GM03348 (cell line): ENCODE results near the gene CLECL1.
"Not testable (repeated sequence)": the region's sequence is repeated elsewhere in the genome, so short reads cannot be mapped to it uniquely, and the experiment has no call there.

Source experiments
- DNase-seq: peaks from one replicate; pipeline ENCODE4 v3.0.0; 2012; ENCODE audit warnings: low spot score

CLECL1 gene

DNA sequence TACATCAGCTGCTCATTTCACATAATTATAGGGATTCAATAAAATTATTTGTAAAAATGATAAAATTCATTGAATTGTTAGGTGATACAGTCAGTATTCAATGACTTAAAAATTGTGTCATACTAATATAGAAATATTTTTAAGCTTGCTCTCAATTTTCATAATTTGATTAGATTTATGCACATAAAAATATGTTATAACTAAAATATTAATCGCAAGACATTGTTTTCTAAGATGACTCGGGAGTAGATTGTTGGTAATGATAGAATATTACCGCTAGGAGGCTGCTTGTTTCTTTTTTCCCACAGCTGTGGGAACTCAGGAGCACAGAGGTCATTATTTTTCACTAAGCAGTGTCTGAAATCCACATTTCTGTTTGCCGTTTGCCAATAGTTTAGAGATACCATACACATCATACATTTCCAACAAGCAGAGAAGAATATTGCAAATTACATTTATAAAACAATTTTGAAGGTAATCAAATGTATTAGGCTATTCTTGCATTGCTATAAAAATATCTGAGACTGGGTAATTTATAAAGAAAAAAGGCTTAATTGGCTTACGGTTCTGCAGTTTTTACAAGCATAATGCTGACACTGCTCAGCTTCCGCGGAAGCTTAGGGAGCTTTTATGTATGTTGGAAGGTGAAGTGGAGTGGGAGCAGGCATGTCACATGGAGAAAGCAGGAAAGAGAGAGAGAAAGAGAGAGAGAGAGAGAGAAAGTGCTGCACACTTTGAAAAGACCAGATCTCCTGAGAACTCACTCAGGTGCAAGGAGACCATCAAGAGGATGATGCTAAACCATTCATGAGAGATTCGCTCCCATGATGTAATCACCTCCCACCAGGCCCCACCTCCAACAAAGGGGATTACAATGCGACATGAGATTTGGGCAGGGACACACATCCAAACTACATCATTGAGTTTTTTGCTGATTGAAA lies 18.6 kb upstream of the CLECL1 start:
- peak; percentile 54 for DNase-seq

DNA sequence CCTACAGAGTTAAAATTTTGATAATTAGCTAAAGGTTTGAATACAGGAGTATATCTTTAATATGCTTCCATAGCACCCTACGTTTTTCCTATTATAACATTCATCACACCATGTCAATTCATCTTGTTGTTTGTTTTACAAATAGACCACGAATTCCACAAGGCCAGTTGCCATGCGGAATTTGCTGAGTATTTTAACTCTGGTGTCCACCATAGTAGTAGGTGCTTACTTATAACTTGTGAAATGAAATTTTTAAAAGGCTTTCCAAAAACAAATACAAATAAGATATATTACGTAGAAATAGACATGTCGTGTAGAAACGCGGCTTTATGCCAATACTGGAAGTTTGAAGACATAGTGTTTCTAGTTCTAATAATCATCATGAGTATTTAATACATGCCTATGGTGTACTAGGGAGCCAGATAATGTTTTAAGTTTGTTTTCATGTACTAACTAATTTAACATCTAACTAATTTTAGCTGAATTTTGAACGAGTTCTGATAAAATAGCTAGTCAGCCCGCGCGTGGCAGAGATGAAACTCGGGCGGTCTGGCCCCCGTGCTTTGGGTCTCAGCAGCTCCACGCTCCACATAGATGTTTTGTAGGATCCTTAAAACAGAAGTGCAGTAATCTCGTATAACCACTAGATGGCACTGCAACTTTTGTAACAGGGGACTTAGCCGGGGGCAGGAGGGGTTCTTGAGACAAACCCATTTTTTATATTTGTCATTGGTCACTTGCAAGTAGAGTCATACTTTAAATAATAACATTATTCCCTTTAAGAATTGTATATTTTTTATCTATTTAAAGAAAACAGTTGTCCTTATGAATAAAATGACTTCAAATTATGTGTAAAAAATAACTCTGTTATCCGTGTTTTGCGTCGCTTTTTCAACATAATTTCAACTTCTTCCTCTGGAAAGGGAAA lies 17.6 kb upstream of the CLECL1 start:
- peak; percentile 70 for DNase-seq

DNA sequence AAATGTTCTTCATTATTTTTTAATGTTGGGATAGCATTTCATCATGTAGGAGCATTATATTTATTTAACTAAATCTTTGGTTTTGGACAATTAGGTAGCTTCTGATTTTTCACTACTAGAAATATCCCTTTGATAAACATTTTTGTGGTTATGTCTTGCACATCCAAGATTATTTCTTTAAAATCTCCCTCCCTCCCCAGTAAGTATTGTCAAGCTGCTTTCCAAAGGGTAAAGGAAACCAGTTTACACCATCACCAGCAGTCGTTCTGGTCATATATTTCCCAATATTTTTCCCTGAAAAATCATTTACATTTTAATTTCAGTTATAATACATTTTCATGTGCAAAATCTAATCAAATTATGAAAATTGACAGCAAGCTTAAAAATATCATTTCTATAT lies 16.7 kb upstream of the CLECL1 start:
- no peak for DNase-seq

DNA sequence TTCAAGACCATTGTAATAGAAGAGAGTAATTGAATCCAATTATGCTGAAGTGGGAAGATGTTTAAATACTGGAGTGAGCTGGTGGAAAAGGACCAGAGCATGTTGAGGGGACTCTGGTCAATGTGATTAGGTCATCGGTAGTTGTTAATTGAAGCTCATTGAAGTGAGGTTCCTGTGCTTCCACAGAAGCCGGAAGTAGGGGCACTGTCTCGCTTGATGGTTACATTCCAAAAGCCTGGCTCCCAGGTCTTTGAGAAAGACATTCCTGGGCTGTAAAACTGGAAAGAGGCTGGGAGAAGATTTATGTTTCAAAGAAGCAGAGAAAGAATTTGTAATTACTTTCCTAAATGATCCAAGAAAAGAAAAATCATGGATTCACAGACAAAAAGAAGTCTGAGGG lies 12.3 kb upstream of the CLECL1 start:
- DNase-seq: no peak

DNA sequence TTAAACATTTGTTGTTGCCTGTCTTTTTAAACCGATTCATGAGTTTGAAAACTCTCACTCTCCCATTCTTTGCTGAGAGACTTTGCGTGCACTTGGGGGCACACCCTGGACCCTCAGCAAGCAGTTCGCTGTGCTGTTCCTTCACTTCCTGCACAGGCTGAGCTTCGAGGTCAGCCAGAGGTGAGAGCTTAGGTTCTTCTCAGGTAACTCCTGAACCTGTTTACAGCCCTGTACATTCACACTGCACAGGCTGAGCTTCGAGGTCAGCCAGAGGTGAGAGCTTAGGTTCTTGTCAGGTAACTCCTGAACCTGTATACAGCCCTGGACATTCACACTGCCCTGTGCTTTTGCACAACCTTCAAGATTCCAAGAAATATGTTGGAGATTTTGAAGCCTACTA lies 9.8 kb upstream of the CLECL1 start:
- DNase-seq: no peak

DNA sequence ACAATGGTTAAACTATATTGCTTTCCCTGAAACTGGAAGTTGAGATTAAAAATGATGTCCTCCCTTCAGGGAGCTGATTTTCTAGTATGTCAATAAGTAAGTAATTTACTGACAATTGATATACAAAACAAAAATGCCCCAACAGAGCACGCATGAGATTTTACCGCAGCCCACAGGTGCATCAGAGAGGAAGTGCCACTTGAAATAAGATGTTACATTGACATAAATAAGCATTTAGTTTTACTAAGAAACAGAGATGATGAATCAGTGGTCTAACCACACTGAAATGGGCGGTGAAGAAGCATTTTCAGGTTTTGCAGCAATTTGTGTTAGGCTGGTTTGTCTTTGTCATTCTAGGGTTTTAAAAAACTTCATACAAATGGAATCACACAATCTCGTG lies 8.8 kb upstream of the CLECL1 start:
- no peak for DNase-seq

DNA sequence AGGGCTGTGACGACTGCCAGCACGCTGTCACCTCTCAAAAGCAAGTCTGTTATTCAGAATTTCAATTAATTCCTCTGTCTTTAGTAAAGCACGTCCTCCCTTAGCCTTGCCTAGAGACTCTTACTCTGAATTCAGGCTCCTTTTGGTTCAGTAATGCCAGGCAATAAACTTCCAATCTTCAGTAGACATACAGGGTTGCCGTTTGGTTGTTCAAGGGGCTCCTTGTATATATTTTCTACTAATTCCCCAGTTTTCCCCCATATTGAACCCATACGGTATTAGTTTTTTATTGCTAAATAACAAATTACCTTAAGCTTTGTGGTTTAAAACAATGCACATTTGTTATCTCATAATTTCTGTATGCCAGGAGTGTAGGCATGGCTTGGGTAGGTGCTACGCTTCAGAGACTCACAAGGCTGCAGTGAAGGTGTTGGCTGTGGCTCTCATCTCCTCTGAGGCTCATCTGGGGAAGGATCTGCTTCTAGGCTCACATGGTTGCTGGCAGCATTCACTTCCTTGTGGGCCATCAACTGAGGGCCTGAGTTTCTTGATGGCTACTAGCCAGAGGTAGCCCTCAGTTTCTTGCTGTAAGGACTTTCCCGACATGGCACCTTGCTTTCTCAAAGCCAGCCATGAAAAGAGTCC lies 7.3 kb upstream of the CLECL1 start:
- no peak for DNase-seq

DNA sequence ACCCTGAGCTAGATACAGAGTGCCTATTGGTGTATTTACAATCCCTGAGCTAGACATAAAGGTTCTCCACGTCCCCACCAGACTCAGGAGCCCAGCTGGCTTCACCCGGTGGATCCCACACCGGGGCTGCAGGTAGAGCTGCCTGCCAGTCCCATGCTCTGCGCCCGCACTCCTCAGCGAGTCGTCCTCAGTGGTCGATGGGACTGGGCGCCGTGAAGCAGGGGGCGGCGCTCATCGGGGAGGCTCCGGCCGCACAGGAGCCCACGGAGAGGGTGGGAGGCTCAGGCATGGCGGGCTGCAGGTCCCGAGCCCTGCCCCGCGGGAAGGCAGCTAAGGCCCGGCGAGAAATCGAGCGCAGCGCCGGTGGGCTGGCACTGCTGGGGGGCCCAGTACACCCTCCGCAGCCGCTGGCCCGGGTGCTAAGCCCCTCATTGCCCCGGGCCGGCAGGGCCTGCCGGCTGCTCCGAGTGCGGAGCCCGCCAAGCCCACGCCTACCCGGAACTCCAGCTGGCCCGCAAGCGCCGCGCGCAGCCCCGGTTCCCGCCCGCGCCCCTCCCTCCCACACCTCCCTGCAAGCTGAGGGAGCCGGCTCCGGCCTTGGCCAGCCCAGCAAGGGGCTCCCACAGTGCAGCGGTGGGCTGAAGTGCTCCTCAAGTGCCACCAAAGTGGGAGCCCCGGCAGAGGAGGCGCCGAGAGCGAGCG lies 6.7 kb upstream of the CLECL1 start:
- not testable (repeated sequence) for DNase-seq

DNA sequence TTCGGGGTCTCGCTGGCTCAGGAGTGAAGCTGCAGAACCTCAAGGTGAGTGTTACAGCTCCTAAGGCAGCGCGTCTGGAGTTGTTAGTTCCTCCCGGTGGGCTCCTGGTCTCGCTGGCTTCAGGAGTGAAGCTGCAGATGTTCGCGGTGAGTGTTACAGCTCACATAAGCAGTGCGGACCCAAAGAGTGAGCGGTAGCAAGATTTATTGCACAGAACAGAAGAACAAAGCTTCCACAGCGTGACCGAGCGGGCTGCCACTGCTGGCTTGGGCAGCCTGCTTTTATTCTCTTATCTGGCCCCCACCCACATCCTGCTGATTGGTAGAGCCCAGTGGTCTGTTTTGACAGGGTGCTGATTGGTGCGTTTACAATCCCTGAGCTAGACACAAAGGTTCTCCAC lies 6.0 kb upstream of the CLECL1 start:
- DNase-seq: not testable (repeated sequence)

DNA sequence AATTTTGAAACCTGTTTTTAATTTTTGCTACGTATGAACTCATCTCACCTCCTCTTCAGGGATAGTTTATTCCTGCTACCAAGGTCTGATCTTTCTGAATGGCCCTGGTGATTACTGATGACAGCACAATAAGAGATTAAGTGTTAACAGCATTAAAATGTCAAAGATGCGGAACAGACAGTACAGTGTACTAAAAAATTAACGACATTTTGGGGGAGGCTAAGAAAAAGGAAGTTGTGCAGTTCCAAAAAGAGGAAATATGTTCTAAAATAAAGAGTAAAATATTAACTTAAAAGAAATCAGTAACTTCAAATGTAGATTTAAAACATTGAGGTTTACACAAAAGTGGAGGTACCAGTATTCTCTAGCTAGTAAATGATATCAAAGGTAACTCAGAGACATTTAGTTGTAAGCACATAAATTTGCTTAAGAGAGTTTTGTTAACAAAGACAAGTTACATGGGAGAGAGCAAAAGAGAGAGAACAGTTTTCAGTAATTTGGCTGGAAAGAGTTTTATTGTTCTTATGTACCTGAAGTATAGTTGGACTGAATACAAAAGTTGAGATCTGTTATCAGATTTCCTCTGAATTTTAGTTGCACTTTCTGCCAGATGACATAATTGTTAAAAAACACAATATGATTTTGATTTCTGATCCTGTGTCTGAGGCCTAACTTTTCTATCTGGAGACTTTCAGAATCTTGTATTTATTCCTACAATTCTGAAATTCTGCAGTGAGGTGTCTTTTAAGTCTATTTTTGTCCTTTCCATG lies 4.2 kb upstream of the CLECL1 start:
- no peak for DNase-seq

DNA sequence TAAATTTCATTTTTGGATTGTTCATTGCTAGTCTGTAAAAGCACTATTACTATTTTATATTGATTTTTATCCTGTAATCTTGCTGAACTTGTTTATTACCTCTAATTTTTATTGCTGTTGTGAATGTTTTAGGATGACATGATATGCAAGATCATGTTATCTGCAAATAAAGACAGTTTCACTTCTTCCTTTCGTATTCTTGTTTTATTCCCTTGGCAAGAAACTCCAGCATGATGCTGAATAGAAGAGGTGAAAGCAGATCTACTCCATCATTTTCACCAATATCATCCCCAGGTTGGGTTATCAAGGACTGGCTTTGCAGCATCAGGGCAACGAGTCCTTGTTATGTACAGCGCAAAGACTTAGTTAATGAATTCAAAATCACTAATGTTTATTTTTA lies 2.7 kb upstream of the CLECL1 start:
- no peak for DNase-seq

DNA sequence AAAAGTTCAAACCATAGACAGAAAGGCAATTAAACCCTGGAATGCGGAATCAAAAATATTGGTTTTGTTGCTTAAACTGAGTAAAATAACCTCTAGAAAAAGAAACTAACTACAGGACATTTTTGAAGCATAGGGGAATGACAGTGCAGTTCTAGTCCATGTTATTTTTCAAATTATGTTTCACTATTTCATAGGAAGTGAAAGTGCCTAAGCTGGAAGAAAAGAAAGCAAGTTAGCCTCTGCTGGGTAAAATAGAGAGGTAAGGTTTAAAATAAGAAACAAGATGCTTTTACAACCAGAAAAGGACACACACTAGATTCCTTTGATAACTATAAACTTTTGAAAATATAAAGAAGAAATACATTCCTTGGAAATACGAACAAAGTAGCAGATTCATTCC lies 1.1 kb downstream of the CLECL1 start:
- DNase-seq: no peak

DNA sequence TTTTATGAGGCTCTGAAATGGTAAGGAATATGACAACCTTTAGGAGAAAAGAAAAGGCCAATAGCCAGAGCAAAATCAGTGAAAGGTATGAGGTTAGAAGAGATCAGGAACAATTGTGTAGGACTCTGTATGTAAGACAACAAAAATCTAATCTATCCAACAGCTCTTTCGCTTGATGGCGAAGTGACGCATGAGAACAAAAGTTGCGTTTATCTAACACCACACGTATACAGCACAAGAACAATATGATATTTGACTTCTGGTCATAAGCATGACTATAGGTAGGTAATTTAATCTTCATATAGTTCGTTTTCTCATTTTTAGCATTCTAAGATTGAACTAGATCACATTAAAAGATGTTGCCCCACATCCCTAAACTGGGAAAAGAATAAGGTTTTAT lies 1.5 kb downstream of the CLECL1 start:
- DNase-seq: no peak

DNA sequence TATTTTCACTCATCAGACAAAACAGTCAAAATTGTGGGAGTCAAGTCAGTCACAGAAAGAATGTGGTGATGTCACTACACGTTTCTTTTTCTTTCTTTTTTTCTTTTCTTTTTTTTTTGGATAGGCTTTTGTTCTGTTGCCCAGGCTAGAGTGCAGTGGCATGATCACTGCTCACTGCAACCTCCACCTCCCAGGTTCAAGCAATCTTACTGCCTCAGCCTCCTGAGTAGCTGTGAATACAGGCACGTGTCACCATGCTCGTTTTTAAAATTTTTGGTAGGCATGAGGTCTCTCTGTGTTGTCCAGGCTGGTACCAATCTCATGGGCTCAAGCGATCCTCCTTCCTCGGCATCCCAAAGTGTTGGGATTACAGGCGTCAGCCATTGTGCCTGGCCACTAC lies 2.3 kb downstream of the CLECL1 start:
- DNase-seq: no peak

DNA sequence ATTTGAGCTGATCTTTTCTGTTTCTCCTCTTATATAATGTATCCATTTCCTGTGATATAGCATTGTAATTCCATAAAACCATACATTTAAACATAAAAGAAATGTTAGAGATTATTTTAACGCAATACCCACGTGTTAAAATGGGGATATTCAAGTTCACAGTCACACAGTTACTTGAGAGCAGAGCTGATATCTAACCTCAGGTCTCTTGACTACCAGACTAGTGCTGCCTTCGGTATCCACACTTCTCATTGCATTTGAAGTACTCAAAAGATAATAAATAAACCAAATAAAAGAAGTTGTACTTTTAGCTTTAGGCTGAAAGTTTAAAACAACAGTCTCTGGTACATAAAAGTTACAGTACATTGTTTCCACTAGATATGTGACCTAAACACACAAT lies 2.9 kb downstream of the CLECL1 start:
- DNase-seq: no peak

DNA sequence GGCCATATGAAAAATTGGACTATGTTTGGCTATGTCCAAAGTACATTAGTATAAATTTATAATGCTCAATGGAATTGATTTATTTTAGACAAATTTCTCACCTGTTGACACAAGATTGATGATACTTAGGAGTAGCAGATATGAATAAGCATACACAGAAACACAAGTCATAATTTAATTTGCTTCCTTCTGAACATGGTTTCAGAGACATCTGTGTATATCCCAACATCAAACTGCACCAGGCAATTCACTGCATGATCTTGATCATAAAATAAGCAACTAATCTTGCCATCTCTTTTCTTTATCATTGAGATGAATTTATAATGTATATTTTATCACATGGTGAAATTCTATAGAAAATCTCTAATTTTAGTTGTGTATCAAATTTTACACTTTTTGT lies 3.8 kb downstream of the CLECL1 start:
- DNase-seq: no peak

DNA sequence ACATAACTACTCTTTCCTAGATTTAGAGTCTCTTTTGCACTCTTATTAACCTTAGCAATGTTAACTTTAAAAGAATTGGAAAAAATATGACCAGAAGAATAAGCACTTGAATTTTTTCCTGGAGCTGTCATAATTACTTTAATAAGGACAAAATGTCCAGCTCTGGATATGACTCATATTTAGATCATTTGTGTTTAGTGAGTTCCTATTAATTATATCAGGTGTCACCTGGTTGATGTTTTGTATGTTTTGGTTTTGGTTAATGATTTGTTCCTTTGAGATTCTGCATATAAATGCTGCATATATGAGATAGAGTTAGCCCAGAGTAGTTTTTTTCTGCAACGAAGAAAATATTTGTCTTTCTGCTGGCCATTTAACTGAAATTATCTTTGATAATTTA lies 5.1 kb downstream of the CLECL1 start:
- DNase-seq: no peak

DNA sequence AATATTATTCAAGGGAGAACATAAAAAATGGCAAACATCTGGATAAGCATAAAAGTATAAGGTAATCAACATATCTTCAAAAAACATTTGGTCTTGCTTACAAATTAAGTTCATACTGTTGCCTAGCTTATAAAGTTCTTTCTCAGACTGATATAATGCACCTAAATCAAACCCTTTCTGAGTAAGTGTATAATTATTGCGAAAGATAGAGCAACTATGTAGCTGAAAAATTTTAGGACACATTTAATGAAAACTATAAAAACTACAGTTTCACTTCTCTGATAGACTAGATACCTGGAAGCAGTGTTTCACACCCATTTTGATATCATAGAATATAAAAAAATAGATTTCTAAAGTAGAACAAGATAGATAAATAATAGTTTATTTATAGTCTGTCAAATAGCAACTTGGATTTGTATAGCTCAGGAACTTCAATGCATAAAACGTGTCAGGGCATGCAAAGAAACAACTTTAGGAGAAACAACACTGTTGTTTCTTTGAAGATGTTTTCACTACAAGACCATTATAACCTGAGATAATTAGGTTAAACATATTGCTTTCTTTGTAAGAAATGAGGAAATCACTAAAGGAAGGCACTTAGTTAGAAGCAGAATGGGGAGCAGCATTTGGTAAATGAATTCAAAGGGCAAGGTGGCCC lies 7.6 kb downstream of the CLECL1 start:
- no peak for DNase-seq

DNA sequence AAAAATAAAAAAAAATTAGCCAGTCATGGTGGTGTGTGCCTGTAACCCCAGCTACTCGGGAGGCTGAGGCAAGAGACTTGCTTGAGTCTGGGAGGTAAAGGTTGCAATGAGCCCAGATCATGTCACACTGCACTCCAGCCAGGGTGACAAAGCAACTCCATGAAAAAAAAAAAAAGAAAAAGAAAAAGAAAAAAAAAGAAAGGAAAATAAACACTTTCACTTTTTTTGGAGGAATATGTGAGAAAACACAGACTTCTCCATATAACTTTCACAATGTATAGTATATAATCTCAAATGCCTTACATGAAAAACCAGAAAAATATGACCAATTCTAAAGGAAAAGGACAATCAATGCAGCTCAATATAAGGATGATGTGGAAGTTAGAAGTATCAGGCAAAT lies 8.9 kb downstream of the CLECL1 start:
- no peak for DNase-seq

DNA sequence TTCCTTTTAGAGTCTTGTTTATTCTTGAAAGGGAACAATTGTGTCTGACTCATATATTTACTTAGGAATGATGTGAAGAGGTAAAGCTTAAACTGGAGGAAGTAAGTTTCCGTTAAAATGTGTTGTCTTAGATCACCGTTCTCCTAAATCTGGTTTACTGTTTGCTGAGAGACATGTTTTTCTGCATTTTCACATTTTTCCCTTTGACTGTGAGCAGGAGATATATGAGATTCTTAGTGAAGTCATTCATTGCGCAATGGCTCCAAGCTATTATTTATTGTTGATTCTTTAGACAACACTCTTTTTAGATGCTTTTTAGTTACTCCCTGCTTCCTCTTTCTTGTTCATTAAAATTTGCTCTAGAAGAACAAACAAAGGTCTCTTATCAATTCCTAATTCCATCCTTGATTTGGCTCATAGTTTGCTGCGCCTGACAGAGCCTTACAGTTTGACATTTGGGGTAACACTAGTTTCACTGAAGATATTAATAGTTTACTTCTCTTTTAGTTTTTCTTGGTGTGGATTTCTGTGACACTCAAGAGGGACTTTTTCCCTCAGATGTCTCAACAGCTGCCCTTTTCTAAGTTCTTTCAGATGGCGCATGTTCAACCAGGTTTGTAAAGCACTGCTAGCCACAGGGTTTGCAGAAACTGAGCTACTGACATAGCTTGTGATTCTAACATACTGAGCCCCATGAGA lies 11.4 kb downstream of the CLECL1 start:
- peak; percentile 10 for DNase-seq
